MCF 10A (cell line): ENCODE measurements around the gene DUS1L. TPM values are rescaled to one million over a fixed set of nuclear protein-coding genes. Genes with fewer than 3 reads are reported as not detected.

ENCODE experiments used
- BruUV-seq: library from RNA; stranded (reverse); fragments of 400-500 nt; replicated peaks from 2 replicates; lab custom pipeline; 2021; lab: Mats Ljungman, UMichigan
- CTCF ChIA-PET: fragments of 300-600 bp; sonication (Branson Sonifier 250); formaldehyde crosslinking; extraction: SDS; loops from one replicate; lab custom pipeline; 2021; ENCODE audit warnings: antibody characterized with exemption, inconsistent platforms; lab: Yijun Ruan, JAX
- POLR2A ChIA-PET: fragments of 300-600, 350-650 bp; sonication (Branson Sonifier 250); formaldehyde crosslinking; extraction: SDS; loops from one replicate; lab custom pipeline; 2020; ENCODE audit warnings: antibody characterized with exemption, inconsistent platforms; lab: Yijun Ruan, JAX
- DNase-seq: peaks from one replicate; pipeline ENCODE4 v3.0.0-alpha.2; 2018; ENCODE audit not compliant: unreplicated experiment
- H3K27ac Mint-ChIP-seq: one replicate; pipeline ENCODE4 v1.8.0; 2022; ENCODE audit warnings: mild to moderate bottlenecking, low read depth, mixed read lengths; ENCODE audit not compliant: unreplicated experiment
- H3K27me3 Mint-ChIP-seq: one replicate; pipeline ENCODE4 v1.8.0; 2022; ENCODE audit warnings: mixed read lengths; ENCODE audit not compliant: insufficient read depth, unreplicated experiment
- H3K36me3 Mint-ChIP-seq: one replicate; pipeline ENCODE4 v1.8.0; 2022; ENCODE audit warnings: mild to moderate bottlenecking, moderate library complexity, mixed read lengths; ENCODE audit not compliant: insufficient read depth, unreplicated experiment
- H3K4me1 Mint-ChIP-seq: one replicate; pipeline ENCODE4 v1.8.0; 2022; ENCODE audit warnings: mixed read lengths; ENCODE audit not compliant: insufficient read depth, unreplicated experiment
- H3K4me3 Mint-ChIP-seq: one replicate; pipeline ENCODE4 v1.8.0; 2022; ENCODE audit warnings: mild to moderate bottlenecking, moderate library complexity, mixed read lengths; ENCODE audit not compliant: unreplicated experiment
- H3K9me3 Mint-ChIP-seq: one replicate; pipeline ENCODE4 v1.8.0; 2022; ENCODE audit warnings: mixed read lengths; ENCODE audit not compliant: unreplicated experiment
- intact Hi-C: fragments of 100-400 bp; cut with micrococcal nuclease; formaldehyde crosslinking; loops from 2 replicates; pipeline ENCODE4 v1.14.1; 2022
- total RNA-seq: library from RNA; stranded (reverse); gene quantifications from 2 replicates; pipeline ENCODE4 v1.2.3, GENCODE V29; 2022
- TF ChIP-seq, protein P1 (sequence below): fragments of 200-600 bp; IDR thresholded peaks from one replicate; pipeline ENCODE4 v1.8.0; 2022; ENCODE audit warnings: antibody characterized with exemption, mild to moderate bottlenecking; ENCODE audit not compliant: unreplicated experiment

Gene DUS1L
- total RNA-seq, 1 experiment from 2014 or later: 116 TPM

DNA sequence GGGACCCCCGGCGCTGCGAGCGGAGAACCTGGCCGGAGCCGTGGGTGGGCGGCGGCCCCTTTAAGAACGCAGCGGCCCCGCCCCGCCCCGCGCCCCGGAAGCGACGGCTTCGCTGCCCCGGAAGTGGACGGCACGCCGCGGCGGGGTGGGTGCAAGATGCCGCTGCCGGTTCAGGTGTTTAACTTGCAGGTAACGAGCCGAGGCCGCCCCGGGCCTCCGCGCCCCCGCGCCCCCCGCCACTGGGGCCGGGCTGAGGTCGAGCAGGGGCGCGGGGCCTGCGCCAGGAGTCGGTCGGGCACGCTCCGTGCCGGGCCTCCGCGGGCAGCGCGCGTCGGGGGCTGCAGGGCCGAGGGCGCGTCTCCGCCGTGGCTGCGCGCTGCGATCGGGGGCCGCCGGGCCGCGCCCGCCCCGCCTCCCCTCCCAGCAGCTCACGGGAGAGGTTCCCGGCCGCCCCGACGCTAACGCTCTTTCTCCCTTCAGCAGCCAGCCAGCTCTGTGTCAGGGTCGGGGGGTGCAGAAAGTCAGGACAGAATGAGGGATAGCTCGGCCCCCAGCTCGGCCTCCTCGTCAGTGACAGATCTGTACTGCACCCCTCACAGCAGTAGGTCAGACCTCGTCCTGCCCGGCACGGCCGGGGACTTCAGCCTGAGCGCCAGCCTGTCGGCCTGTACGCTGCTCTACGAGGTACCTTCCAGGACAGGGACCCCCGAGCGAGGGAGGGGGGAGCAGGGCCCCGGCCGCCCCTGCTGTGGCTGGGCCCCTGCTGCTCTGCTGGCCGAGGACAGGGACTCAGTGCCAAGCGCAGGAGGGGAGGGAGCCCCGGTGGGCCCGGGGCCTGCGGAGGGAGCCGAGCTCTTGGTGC lies 13.6 kb downstream of the DUS1L start, which contains the start of the genes GPS1 and RFNG:
TSS of gene GPS1 (plus strand) at position 123 of the 862 bp plus-strand sequence. CDS start at position 157, 34 bp downstream.
TSS of gene RFNG (minus strand) at position 36 of the 862 bp plus-strand sequence. CDS start 45 bp downstream, outside the sequence.
- Mint-ChIP-seq H3K27ac (no peak within 1 kb of the TSS), H3K27me3 (no peaks in the 10 kb centered on the region), H3K36me3 (peaks cover 30% of the 10 kb centered on the region), H3K4me3 (peak within 1 kb of the TSS; percentile 75), H3K4me1 (no peaks in the 10 kb centered on the region), H3K9me3 (no peaks in the 10 kb centered on the region)
- intact Hi-C loops: no loop called here
- POLR2A ChIA-PET: interaction anchor here (0.9 to 3.0 kb wide), 8 partner anchors 12 to 47 kb away, joined by 3 to 14 read pairs (median 5); partner anchors contain the start of genes CENPX, DCXR, DUS1L and FASN
- DNase-seq: peak; percentile 59
- TSS peak; percentile 17 for BruUV-seq
- CTCF ChIA-PET: interaction anchor here (0.5 to 2.0 kb wide), 4 partner anchors 16 to 273 kb away, joined by 3 to 7 read pairs (median 5); partner anchors contain the start of gene NOTUM
- TF ChIP-seq, protein P1, sequence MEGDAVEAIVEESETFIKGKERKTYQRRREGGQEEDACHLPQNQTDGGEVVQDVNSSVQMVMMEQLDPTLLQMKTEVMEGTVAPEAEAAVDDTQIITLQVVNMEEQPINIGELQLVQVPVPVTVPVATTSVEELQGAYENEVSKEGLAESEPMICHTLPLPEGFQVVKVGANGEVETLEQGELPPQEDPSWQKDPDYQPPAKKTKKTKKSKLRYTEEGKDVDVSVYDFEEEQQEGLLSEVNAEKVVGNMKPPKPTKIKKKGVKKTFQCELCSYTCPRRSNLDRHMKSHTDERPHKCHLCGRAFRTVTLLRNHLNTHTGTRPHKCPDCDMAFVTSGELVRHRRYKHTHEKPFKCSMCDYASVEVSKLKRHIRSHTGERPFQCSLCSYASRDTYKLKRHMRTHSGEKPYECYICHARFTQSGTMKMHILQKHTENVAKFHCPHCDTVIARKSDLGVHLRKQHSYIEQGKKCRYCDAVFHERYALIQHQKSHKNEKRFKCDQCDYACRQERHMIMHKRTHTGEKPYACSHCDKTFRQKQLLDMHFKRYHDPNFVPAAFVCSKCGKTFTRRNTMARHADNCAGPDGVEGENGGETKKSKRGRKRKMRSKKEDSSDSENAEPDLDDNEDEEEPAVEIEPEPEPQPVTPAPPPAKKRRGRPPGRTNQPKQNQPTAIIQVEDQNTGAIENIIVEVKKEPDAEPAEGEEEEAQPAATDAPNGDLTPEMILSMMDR: no peak

DNA sequence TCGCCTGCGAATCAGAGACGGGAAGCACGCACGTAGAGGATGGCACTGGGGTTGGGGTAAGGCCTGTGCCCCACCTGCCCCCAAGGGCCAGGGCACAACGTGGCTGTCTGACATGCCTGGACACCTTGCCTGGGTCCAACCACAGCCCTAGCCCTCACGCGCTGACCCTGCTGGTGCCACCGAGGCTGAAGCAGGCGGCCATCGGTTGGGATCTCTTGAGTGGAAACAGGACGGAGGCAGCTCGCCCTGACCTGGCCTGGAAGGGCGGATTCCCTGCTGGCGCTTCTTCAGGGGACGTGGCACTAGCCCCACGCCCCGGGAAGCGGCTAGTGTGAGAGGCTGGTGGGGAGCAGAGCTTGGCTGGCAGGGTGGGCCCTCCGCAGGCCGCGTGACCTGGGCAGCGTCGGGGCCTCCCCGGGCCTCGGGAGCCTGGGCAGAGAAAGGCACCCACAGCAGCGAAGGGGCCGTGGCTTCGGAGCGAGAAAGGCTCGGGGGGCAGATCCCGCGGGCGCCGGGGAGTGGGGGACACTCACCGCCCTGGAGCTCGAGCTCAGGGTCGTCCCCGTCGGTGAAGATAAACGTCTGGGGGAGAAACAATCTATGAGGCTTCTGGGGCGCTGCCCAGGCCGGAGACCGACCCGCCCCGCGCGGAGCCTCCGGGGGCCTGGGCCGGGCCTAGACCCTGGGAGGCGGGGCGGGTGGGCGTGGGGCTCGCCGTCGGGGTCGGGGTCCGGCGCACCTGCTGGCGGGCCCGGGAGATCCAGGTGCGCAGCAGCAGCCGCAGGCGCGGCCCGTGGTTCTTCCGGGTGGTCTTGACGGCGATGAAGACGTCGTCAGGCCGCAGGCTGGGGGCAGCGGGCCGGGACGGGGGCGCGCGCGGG lies 14.6 kb downstream of the DUS1L start:
- Mint-ChIP-seq H3K4me3 (peak overlapping the region; percentile 73), H3K9me3 (no peaks in the 10 kb centered on the region), H3K27me3 (no peaks in the 10 kb centered on the region), H3K4me1 (no peaks in the 10 kb centered on the region), H3K36me3 (peaks cover 30% of the 10 kb centered on the region), H3K27ac (no peak overlapping the region)
- TF ChIP-seq, protein P1: no peak
- ChIA-PET POLR2A (interaction anchor here (0.6 to 3.0 kb wide), 7 partner anchors 10 to 28 kb away, joined by 3 to 11 read pairs (median 3); partner anchors contain the start of genes CENPX, DCXR, DUS1L and LRRC45), CTCF (interaction anchor here (0.5 to 2.0 kb wide), 4 partner anchors 9 to 274 kb away, joined by 3 to 7 read pairs (median 4); no protein-coding TSS in a partner anchor)
- BruUV-seq: no TSS peak
- no peak for DNase-seq
- intact Hi-C loops: no loop called here

DNA sequence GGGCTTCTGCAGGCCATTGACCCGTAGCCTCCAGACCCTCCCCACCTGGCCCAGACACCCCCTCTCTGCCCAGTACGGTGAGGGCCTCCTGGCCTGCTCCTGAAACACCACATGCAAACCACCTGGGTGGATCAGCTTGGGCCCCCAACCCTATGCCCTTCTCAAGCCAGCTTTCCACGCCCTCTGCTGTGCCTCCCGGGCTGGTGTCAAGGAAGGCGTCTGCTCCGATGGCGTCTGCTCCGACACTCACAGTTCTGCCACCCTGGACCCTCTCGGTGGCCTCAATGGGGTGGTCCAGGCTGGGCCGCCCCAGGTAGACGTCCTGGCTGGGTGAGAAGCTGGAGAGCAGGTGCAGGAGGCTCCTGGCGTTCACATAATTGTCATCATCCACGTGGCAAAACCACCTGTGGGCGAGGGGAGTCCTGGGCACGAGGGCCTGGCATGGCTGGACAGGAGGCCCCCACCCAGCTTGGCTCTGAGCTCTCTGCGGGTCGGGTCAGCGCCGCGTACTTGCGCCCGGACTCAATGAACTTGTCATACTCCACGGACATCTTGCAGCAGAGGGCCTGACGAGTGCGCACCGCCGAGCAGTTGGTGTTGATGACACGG lies 15.3 kb downstream of the DUS1L start:
- H3K4me3 Mint-ChIP-seq: peak overlapping the region; percentile 73
- H3K36me3 Mint-ChIP-seq: peaks cover 25% of the 10 kb centered on the region
- no peaks in the 10 kb centered on the region for H3K4me1 Mint-ChIP-seq
- no peaks in the 10 kb centered on the region for H3K9me3 Mint-ChIP-seq
- intact Hi-C loops: no loop called here
- TSS peak; percentile 27 for BruUV-seq
- no peak overlapping the region for H3K27ac Mint-ChIP-seq
- ChIA-PET POLR2A (interaction anchor here (0.6 to 3.0 kb wide), 6 partner anchors 9 to 56 kb away, joined by 3 to 11 read pairs (median 6); partner anchors contain the start of genes CENPX, DCXR, DUS1L and LRRC45), CTCF (interaction anchor here (0.6 to 2.0 kb wide), 4 partner anchors 10 to 127 kb away, joined by 3 to 7 read pairs (median 3); no protein-coding TSS in a partner anchor)
- no peak for DNase-seq
- TF ChIP-seq, protein P1: no peak
- no peaks in the 10 kb centered on the region for H3K27me3 Mint-ChIP-seq
